Caco-2 (cell line): ENCODE results near the gene PLCXD1. TPM values are rescaled to one million over a fixed set of nuclear protein-coding genes. Genes with fewer than 3 reads are reported as not detected.

Experiments
- BruUV-seq: library from RNA; stranded (reverse); fragments of 400-500 nt; replicated peaks from 2 replicates; lab custom pipeline; 2021; lab: Mats Ljungman, UMichigan
- CTCF ChIA-PET: fragments of 300-600 bp; sonication (Branson Sonifier 250); formaldehyde crosslinking; loops from one replicate; lab custom pipeline; 2022; ENCODE audit warnings: antibody characterized with exemption; lab: Charles Lee
- POLR2A ChIA-PET: fragments of 300-600 bp; sonication (Branson Sonifier 250); formaldehyde crosslinking; loops from one replicate; lab custom pipeline; 2022; ENCODE audit warnings: antibody characterized with exemption; lab: Charles Lee
- DNase-seq, 2 experiments: peaks; one replicate each; pipeline versions ENCODE4 v3.0.0 to v3.0.0-alpha.2; 2020 to 2022
- H3K27me3 ChIP-seq: replicated peaks from 2 replicates; pipeline ENCODE4 v1.6.0; 2011; ENCODE audit warnings: low read length; ENCODE audit not compliant: control insufficient read depth, insufficient read depth
- H3K36me3 ChIP-seq: 2 replicates; pipeline ENCODE4 v1.5.1; 2011; ENCODE audit warnings: low read length; ENCODE audit not compliant: control insufficient read depth, insufficient read depth
- H3K4me1 ChIP-seq: fragments of 250-450 bp; sonication (Bioruptor Pico); 2 replicates; pipeline ENCODE4 v1.5.1; 2020; ENCODE audit warnings: mild to moderate bottlenecking
- H3K4me3 ChIP-seq: 2 replicates; pipeline ENCODE4 v1.5.1; 2011; ENCODE audit warnings: low read depth, mild to moderate bottlenecking, control low read depth, low read length
- H3K9me3 ChIP-seq: fragments of 250-450 bp; sonication (Bioruptor Pico); 2 replicates; pipeline ENCODE4 v1.5.1; 2020; ENCODE audit warnings: mild to moderate bottlenecking, moderate library complexity
- H3K27ac Mint-ChIP-seq: one replicate; pipeline ENCODE4 v1.8.0; 2022; ENCODE audit warnings: mixed read lengths; ENCODE audit not compliant: unreplicated experiment
- H3K27me3 Mint-ChIP-seq: one replicate; pipeline ENCODE4 v1.8.0; 2022; ENCODE audit warnings: mixed read lengths; ENCODE audit not compliant: insufficient read depth, unreplicated experiment
- H3K36me3 Mint-ChIP-seq: one replicate; pipeline ENCODE4 v1.8.0; 2022; ENCODE audit warnings: mild to moderate bottlenecking, mixed read lengths; ENCODE audit not compliant: insufficient read depth, unreplicated experiment
- H3K4me1 Mint-ChIP-seq: one replicate; pipeline ENCODE4 v1.8.0; 2022; ENCODE audit warnings: low read depth, mixed read lengths; ENCODE audit not compliant: unreplicated experiment
- H3K4me3 Mint-ChIP-seq: one replicate; pipeline ENCODE4 v1.8.0; 2022; ENCODE audit warnings: mild to moderate bottlenecking, moderate library complexity, mixed read lengths; ENCODE audit not compliant: unreplicated experiment
- H3K9me3 Mint-ChIP-seq: one replicate; pipeline ENCODE4 v1.8.0; 2022; ENCODE audit warnings: mixed read lengths; ENCODE audit not compliant: unreplicated experiment
- intact Hi-C: fragments of 100-400 bp; cut with micrococcal nuclease; formaldehyde crosslinking; loops from one replicate; pipeline ENCODE4 v1.10.0; 2022; ENCODE audit not compliant: unreplicated experiment
- total RNA-seq: library from RNA; stranded (reverse); gene quantifications from 2 replicates; pipeline ENCODE4 v1.2.3, GENCODE V29; 2022
- TF ChIP-seq, protein P1 (sequence below), 2 experiments: fragments of 200-600 bp in 1 of 2; IDR thresholded peaks; 1 replicate in 1 of 2; 2 replicates in 1 of 2; pipeline versions ENCODE4 v1.5.1 to v1.8.0; 2011 to 2022; ENCODE audit warnings: antibody characterized with exemption in 1 of 2, control low read depth in 1 of 2, inconsistent platforms in 1 of 2, low read depth in 1 of 2, low read length in 1 of 2, mild to moderate bottlenecking in 1 of 2, moderate library complexity in 1 of 2; ENCODE audit not compliant: insufficient read depth in 1 of 2, severe bottlenecking in 1 of 2, unreplicated experiment in 1 of 2

The PLCXD1 gene
- total RNA-seq, 1 experiment from 2014 or later: 53.9 TPM

GRCh38 chrX:314049-314448 lies 32.9 kb downstream of the PLCXD1 start:
- peaks cover 62% of the 10 kb centered on the region for H3K36me3 Mint-ChIP-seq
- CTCF ChIA-PET: no interaction called here
- no peak overlapping the region for H3K4me3 Mint-ChIP-seq
- BruUV-seq: no TSS peak
- DNase-seq: no peak
- H3K27ac Mint-ChIP-seq: no peak overlapping the region
- H3K9me3 ChIP-seq: no peaks in the 10 kb centered on the region
- intact Hi-C loops: no loop called here
- H3K4me1 ChIP-seq: no peaks in the 10 kb centered on the region
- peaks cover 10% of the 10 kb centered on the region for H3K36me3 ChIP-seq
- TF ChIP-seq, protein P1, sequence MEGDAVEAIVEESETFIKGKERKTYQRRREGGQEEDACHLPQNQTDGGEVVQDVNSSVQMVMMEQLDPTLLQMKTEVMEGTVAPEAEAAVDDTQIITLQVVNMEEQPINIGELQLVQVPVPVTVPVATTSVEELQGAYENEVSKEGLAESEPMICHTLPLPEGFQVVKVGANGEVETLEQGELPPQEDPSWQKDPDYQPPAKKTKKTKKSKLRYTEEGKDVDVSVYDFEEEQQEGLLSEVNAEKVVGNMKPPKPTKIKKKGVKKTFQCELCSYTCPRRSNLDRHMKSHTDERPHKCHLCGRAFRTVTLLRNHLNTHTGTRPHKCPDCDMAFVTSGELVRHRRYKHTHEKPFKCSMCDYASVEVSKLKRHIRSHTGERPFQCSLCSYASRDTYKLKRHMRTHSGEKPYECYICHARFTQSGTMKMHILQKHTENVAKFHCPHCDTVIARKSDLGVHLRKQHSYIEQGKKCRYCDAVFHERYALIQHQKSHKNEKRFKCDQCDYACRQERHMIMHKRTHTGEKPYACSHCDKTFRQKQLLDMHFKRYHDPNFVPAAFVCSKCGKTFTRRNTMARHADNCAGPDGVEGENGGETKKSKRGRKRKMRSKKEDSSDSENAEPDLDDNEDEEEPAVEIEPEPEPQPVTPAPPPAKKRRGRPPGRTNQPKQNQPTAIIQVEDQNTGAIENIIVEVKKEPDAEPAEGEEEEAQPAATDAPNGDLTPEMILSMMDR (IDR thresholded peaks at IDR 0.05; ENCODE audit: insufficient read depth in 1 of 2, low read depth in 1 of 2, low read length in 1 of 2, severe bottlenecking in 1 of 2, unreplicated experiment in 1 of 2): no peak
- H3K4me3 ChIP-seq: no peak overlapping the region
- H3K27me3 Mint-ChIP-seq: no peaks in the 10 kb centered on the region
- POLR2A ChIA-PET: no interaction called here
- H3K27me3 ChIP-seq: no peaks in the 10 kb centered on the region
- no peaks in the 10 kb centered on the region for H3K9me3 Mint-ChIP-seq
- H3K4me1 Mint-ChIP-seq: no peaks in the 10 kb centered on the region

DNA sequence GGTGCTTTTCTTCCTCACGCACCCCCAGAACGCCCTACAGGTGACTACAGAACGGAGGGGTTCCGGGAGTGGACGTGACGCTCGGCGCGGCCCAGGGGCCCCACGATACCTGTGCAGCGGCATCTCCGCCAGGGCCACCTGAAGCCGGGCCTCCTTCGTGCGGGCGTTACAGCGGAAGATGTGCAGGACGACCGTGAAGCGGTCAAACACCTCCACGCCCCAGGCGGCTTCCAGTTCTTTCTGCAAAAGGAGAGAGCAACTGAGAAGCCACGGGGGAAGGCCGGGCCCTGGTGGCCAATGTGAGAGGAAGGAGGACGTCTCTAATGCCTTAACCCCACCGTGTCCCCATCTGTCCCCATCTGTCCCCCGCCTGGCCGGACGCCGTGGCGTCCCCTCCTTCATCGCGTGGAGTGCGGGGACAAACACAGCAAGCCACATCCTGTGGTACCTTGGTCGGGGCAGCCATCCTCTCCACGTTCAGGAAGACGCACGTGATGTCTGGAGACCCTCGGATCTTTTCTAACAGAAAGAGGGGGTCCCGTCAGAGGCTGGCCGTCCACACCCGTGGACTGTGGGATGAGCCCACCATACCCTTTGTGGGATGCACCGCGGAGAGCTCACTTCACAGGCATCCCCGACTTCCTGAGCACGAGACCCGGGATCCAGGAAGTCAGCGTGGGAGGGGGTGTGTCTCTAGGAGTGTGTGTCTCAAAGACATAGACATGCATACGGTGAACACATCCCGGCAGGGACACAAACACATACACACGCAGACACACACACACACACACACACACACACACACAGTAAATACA lies 33.8 kb downstream of the PLCXD1 start:
- no peaks in the 10 kb centered on the region for H3K9me3 Mint-ChIP-seq

More for the DNA sequence above, 33.8 kb downstream of the PLCXD1 start:
- no peak overlapping the region for H3K4me3 ChIP-seq
- POLR2A ChIA-PET: no interaction called here
- H3K4me1 ChIP-seq: no peaks in the 10 kb centered on the region
- no peak for DNase-seq
- CTCF ChIA-PET: no interaction called here
- TF ChIP-seq, protein P1 (IDR thresholded peaks at IDR 0.05; ENCODE audit: insufficient read depth in 1 of 2, low read depth in 1 of 2, low read length in 1 of 2, severe bottlenecking in 1 of 2, unreplicated experiment in 1 of 2): no peak
- Mint-ChIP-seq H3K36me3 (peaks cover 55% of the 10 kb centered on the region), H3K4me1 (no peaks in the 10 kb centered on the region), H3K27me3 (no peaks in the 10 kb centered on the region), H3K27ac (no peak overlapping the region), H3K4me3 (no peak overlapping the region)
- TSS peak; percentile 16 for BruUV-seq
- no peaks in the 10 kb centered on the region for H3K9me3 ChIP-seq
- peaks cover 10% of the 10 kb centered on the region for H3K36me3 ChIP-seq
- intact Hi-C loops: loop anchor here (5.0 kb wide), 1 partner anchor 1277 kb away; the partner anchor contains the start of gene AKAP17A
- no peaks in the 10 kb centered on the region for H3K27me3 ChIP-seq
